NCI-H748 treated with DMSO at 0.1 percent for 48 hours (cell line): ENCODE measurements around the gene ZFP1.

ENCODE experiments used
- DNase-seq: peaks from one replicate; lab custom pipeline; 2025; lab: John Stamatoyannopoulos, UW

Gene ZFP1

GRCh38 chr16:75148311-75149195 lies at the start of gene ZFP1:
TSS of gene ZFP1 (plus strand) at chr16:75148524. CDS start at chr16:75152952, 4,428 bp downstream.
- peak; percentile 57 for DNase-seq

GRCh38 chr16:75099075-75099667 lies 49.2 kb upstream of the ZFP1 start:
- no peak for DNase-seq

GRCh38 chr16:75099738-75100602 lies 48.4 kb upstream of the ZFP1 start:
- no peak for DNase-seq

GRCh38 chr16:75100603-75100990 lies 47.7 kb upstream of the ZFP1 start:
- no peak for DNase-seq

GRCh38 chr16:75101635-75102034 lies 46.7 kb upstream of the ZFP1 start:
- DNase-seq, result no peak

- no peak for DNase-seq
Measured at GRCh38 chr16:75102595-75102994, 45.7 kb upstream of the ZFP1 start.

GRCh38 chr16:75103994-75104393 lies 44.3 kb upstream of the ZFP1 start:
- DNase-seq, result no peak

- no peak for DNase-seq
Measured at GRCh38 chr16:75104836-75105235, 43.5 kb upstream of the ZFP1 start.

- no peak for DNase-seq
Measured at GRCh38 chr16:75105306-75106061, 42.8 kb upstream of the ZFP1 start.

GRCh38 chr16:75106351-75107274 lies 41.7 kb upstream of the ZFP1 start:
- no peak for DNase-seq

- no peak for DNase-seq
Measured at GRCh38 chr16:75107505-75107904, 40.8 kb upstream of the ZFP1 start.

GRCh38 chr16:75108792-75109731 lies 39.3 kb upstream of the ZFP1 start:
- DNase-seq, result no peak

GRCh38 chr16:75109732-75110243 lies 38.5 kb upstream of the ZFP1 start:
- no peak for DNase-seq

GRCh38 chr16:75110637-75111513 lies 37.4 kb upstream of the ZFP1 start:
- peak; percentile 34 for DNase-seq

GRCh38 chr16:75111514-75111940 lies 36.8 kb upstream of the ZFP1 start:
- no peak for DNase-seq

GRCh38 chr16:75111961-75112733 lies 36.2 kb upstream of the ZFP1 start:
- no peak for DNase-seq

GRCh38 chr16:75112734-75113491 lies 35.4 kb upstream of the ZFP1 start:
- DNase-seq, result no peak
